NCI-H2081 (cell line): Measurements from ENCODE around the gene RUNX3.
"Not testable (repeated sequence)": the region's sequence is repeated elsewhere in the genome, so short reads cannot be mapped to it uniquely, and the experiment has no call there.

ENCODE experiments used
- DNase-seq, 2 experiments: peaks; one replicate each; lab custom pipeline; 2025; lab: John Stamatoyannopoulos, UW

RUNX3 gene

GRCh38 chr1:24913616-24914225 lies 16.4 kb downstream of the RUNX3 start:
- DNase-seq = no peak

- DNase-seq = no peak
These were observed 16.8 kb downstream of the RUNX3 start for GRCh38 chr1:24913274-24913604.

- DNase-seq = no peak
These were observed 17.5 kb downstream of the RUNX3 start for GRCh38 chr1:24912376-24913273.

GRCh38 chr1:24911651-24912155 lies 18.4 kb downstream of the RUNX3 start:
- DNase-seq = no peak

GRCh38 chr1:24910751-24911650 lies 19.1 kb downstream of the RUNX3 start:
- no peak for DNase-seq

GRCh38 chr1:24910210-24910609 lies 19.9 kb downstream of the RUNX3 start:
- no peak for DNase-seq

- no peak for DNase-seq
These were observed 20.6 kb downstream of the RUNX3 start for GRCh38 chr1:24909388-24909898.

GRCh38 chr1:24908591-24909259 lies 21.4 kb downstream of the RUNX3 start:
- no peak for DNase-seq

- not testable (repeated sequence) for DNase-seq
These were observed 22.3 kb downstream of the RUNX3 start for GRCh38 chr1:24907587-24908294.

- DNase-seq = no peak
These were observed 23.2 kb downstream of the RUNX3 start for GRCh38 chr1:24906760-24907490.

- DNase-seq = no peak
These were observed 23.9 kb downstream of the RUNX3 start for GRCh38 chr1:24905979-24906720.

GRCh38 chr1:24905355-24905978 lies 24.6 kb downstream of the RUNX3 start:
- no peak for DNase-seq

GRCh38 chr1:24904731-24905354 lies 25.2 kb downstream of the RUNX3 start:
- DNase-seq = no peak

- no peak for DNase-seq
These were observed 25.9 kb downstream of the RUNX3 start for GRCh38 chr1:24903955-24904730.

GRCh38 chr1:24903560-24903954 lies 26.5 kb downstream of the RUNX3 start:
- DNase-seq = no peak

- DNase-seq = no peak
These were observed 27.0 kb downstream of the RUNX3 start for GRCh38 chr1:24903011-24903461.

GRCh38 chr1:24902471-24902891 lies 27.6 kb downstream of the RUNX3 start:
- DNase-seq = no peak
